Thyroid gland (tissue), 4 donors: Measurements from ENCODE around the gene TBCEL. TPM values are rescaled to one million over a fixed set of nuclear protein-coding genes. Genes with fewer than 3 reads are reported as not detected.

Experiments used
- DNase-seq, 2 donors: peaks; one replicate each; pipeline ENCODE4 v3.0.0-alpha.2; 2019
- H3K27ac ChIP-seq, 3 donors: fragments of 200-600 bp; sonication (generic); 1 replicate in 2 of 3; 2 replicates in 1 of 3; pipeline ENCODE4 v1.5.1; 2016 to 2019; ENCODE audit warnings: mild to moderate bottlenecking in 1 of 3, moderate library complexity in 1 of 3
- H3K27me3 ChIP-seq: fragments of 200-600 bp; sonication (generic); one replicate; pipeline ENCODE4 v1.5.1; 2019
- H3K36me3 ChIP-seq, 2 donors: fragments of 200-600 bp; sonication (generic); one replicate each; pipeline ENCODE4 v1.5.1; 2016 to 2019
- H3K4me1 ChIP-seq, 2 donors: fragments of 200-600 bp; sonication (generic); one replicate each; pipeline ENCODE4 v1.5.1; 2017 to 2019
- H3K4me3 ChIP-seq, 3 donors: fragments of 200-600 bp; sonication (generic); replicated peaks in 1 of 3; 1 replicate in 2 of 3; 2 replicates in 1 of 3; pipeline ENCODE4 v1.5.1; 2016; ENCODE audit warnings: mild to moderate bottlenecking in 1 of 3
- H3K9me3 ChIP-seq: fragments of 200-600 bp; sonication (generic); one replicate; pipeline ENCODE4 v1.5.1; 2017
- POLR2A ChIP-seq, 2 donors: fragments of 450-650 bp; IDR thresholded peaks; one replicate each; pipeline ENCODE4 v1.6.1; 2017; ENCODE audit warnings: antibody characterized with exemption in 2 of 2, mild to moderate bottlenecking in 2 of 2, moderate library complexity in 1 of 2
- WGBS, 2 donors: methylation state at CpG; one replicate each; pipeline ENCODE4 v1.1.5; 2017; 5-methylcytosine and 5-hydroxymethylcytosine counted together
- intact Hi-C: fragments of 100-400 bp; cut with DNase I; formaldehyde crosslinking; loops from one replicate; pipeline ENCODE4 v1.15.1; 2023
- total RNA-seq, 4 donors: library from RNA; depleted of rRNA; stranded (reverse); fragments of >200 nt; gene quantifications; one replicate each; pipeline ENCODE4 v1.2.3, GENCODE V29; 2016
- TF ChIP-seq, protein P1 (sequence below), 6 experiments: fragments of 200-600 bp in 3 of 6; fragments of 450-650 bp in 3 of 6; sonication (generic) in 3 of 6; IDR thresholded peaks; one replicate each; pipeline ENCODE4 v1.5.1; 2016 to 2019; ENCODE audit warnings: antibody characterized with exemption in 6 of 6, mild to moderate bottlenecking in 2 of 6, inconsistent platforms in 1 of 6, moderate library complexity in 1 of 6

The TBCEL gene
- total RNA-seq, 4 donors from 2014 or later: 32.3 to 89.4 (median 43.9) TPM

DNA sequence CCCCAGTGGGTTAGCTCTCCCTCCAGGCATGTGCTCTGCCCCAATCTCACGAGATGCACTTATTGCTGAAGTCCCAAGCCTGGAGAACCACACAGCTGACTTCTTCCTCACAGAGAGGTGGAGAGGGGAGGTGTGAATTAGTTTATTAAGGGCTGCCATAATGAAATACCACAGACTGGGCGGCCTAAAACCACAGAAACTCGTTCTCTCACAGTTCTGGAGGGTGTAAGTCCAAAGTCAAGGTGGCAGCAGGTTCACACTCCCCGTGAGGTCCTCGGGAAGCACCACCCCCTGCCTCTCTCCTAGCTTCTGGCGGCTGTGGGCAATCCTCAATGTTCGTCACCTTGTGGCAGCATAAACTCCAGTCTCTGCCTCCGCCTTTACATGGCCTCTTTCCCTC is 116.5 kb downstream of the TBCEL start:
- intact Hi-C loops: no loop called here
- 57 to 94% methylated on average over 8 of the region's 8 CpGs for WGBS, 2 donors
- no peaks in the 10 kb centered on the region for H3K4me1 ChIP-seq
- no peaks in the 10 kb centered on the region for H3K27me3 ChIP-seq
- no peaks in the 10 kb centered on the region for H3K9me3 ChIP-seq
- DNase-seq: no peak
- no peaks in the 10 kb centered on the region for H3K36me3 ChIP-seq
- H3K27ac ChIP-seq: no peak overlapping the region
- H3K4me3 ChIP-seq: no peak overlapping the region
- TF ChIP-seq POLR2A (IDR thresholded peaks at IDR 0.05): no peak
- TF ChIP-seq, protein P1, sequence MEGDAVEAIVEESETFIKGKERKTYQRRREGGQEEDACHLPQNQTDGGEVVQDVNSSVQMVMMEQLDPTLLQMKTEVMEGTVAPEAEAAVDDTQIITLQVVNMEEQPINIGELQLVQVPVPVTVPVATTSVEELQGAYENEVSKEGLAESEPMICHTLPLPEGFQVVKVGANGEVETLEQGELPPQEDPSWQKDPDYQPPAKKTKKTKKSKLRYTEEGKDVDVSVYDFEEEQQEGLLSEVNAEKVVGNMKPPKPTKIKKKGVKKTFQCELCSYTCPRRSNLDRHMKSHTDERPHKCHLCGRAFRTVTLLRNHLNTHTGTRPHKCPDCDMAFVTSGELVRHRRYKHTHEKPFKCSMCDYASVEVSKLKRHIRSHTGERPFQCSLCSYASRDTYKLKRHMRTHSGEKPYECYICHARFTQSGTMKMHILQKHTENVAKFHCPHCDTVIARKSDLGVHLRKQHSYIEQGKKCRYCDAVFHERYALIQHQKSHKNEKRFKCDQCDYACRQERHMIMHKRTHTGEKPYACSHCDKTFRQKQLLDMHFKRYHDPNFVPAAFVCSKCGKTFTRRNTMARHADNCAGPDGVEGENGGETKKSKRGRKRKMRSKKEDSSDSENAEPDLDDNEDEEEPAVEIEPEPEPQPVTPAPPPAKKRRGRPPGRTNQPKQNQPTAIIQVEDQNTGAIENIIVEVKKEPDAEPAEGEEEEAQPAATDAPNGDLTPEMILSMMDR (IDR thresholded peaks at IDR 0.05): no peak

Other genes starting within 250 kb of the TBCEL start
- gene TECTA, start 77.1 kb downstream of the TBCEL start, total RNA-seq: 1 to 10 TPM; 1.3 to 6.4 (median 3.3) TPM